Astrocyte (in vitro differentiated cells and primary cell): Measurements from ENCODE around the gene GH1.

Experiments used
- CTCF ChIP-seq: IDR thresholded peaks from 2 replicates; pipeline ENCODE4 v1.5.1; 2011; ENCODE audit warnings: low read depth, mild to moderate bottlenecking, inconsistent platforms, low read length, moderate library complexity; ENCODE audit not compliant: insufficient read depth
- EZH2 ChIP-seq: IDR thresholded peaks from 2 replicates; pipeline ENCODE4 v1.6.1; 2012; ENCODE audit warnings: mild to moderate bottlenecking, low read length, inconsistent platforms; ENCODE audit not compliant: insufficient read depth

- no peak for TF ChIP-seq EZH2
- no peak for TF ChIP-seq CTCF
These were observed 10.5 kb upstream of the GH1 start for GRCh38 chr17:63928966-63929695.
